Fibroblast of the conjunctiva (primary cell): ENCODE data around the gene BARX2.
A peak's percentile ranks its signal among the peaks of the same experiment; 100 is the strongest.
"Not testable (repeated sequence)": the region's sequence is repeated elsewhere in the genome, so short reads cannot be mapped to it uniquely, and the experiment has no call there.

Source experiments
- DNase-seq: peaks from one replicate; pipeline ENCODE4 v3.0.0-alpha.2; 2010; ENCODE audit warnings: low read depth

The BARX2 gene, protein sequence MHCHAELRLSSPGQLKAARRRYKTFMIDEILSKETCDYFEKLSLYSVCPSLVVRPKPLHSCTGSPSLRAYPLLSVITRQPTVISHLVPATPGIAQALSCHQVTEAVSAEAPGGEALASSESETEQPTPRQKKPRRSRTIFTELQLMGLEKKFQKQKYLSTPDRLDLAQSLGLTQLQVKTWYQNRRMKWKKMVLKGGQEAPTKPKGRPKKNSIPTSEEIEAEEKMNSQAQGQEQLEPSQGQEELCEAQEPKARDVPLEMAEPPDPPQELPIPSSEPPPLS

DNA sequence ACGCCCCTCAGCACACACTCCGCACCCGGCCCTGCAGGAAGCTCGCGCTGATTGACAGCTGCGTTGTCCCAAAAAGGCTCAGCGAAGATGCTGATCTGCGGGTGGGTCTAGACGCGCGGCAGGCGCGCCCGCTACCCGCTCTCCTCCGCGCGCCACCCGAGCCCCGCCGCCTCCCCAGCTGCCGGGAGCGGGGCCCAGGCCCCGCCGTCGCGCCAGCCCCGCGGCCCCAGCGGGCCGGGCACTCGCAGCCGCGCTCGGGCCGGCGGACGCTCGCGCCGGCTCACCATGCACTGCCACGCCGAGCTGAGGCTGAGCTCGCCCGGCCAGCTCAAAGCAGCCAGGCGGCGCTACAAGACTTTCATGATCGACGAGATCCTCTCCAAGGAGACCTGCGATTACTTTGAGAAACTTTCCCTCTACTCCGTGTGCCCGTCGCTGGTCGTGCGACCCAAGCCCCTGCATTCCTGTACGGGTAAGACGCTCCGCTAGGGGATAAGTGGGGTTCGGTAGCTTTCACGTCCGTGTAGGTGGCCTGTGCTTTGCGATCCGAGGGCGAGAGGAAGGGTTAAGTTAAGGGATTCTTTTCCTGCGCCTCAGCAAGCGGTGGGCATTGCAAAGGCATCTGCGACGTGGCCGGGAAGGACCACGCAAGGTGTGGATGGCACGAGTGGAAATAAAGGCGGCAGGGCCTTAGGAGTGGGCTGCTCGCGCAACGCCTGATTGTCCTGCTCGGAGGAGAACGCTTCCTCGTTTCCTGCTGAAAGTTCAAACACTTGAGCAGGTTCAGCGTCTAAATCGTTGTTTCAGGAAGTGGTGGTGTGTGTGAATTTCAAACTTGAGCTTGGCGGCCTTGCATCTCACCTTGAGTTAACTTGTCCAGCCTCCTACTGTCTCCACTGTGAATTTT is at the start of gene BARX2:
Gene BARX2, plus strand, starts transcription at position 98 of the 907 bp plus-strand sequence. Its CDS starts 188 bp downstream, at position 286.
- peak; percentile 23 for DNase-seq

- no peak for DNase-seq
Observed at GRCh38 chr11:129326921-129327320, 48.7 kb upstream of the BARX2 start.

DNA sequence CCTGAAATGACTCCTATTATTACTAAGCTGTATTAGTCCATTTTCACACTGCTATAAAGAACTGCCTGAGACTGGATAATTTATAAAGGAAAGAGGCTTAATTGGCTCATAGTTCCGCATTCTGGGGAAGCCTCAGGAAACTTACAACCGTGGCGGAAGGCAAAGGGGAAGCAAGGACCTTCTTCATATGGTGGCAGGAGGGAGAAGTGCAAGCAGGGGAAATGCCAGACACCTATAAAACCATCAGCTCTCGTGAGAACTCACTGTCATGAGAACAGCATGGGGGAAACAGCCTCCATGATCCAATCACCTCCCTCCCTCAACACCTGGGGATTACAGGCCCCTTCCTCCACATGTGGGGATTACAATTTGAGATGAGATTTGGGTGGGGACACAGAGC is 47.9 kb upstream of the BARX2 start:
- not testable (repeated sequence) for DNase-seq

DNA sequence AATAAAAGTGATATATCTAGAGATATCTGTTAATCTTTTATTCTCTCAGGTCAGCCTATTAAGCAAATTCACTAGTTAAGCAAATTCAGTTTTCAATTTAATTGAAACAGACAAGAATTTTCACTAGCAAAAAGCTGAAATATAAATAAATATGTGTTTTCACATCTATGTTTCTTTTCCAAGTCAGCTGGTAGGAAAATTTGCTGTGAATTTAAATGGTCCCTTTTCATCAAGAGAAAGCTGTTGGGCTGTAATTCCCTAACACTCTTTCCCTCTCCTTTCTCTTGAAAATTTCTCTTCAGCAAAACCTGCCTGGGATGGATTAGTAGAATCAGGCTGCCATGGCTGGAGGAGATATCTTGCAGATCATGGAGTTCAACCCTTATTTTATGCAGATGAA is 46.9 kb upstream of the BARX2 start:
- DNase-seq: no peak

- DNase-seq: no peak
Observed at GRCh38 chr11:129331217-129331616, 44.4 kb upstream of the BARX2 start.

- DNase-seq: peak; percentile 68
Observed at GRCh38 chr11:129331871-129332274, 43.8 kb upstream of the BARX2 start.

DNA sequence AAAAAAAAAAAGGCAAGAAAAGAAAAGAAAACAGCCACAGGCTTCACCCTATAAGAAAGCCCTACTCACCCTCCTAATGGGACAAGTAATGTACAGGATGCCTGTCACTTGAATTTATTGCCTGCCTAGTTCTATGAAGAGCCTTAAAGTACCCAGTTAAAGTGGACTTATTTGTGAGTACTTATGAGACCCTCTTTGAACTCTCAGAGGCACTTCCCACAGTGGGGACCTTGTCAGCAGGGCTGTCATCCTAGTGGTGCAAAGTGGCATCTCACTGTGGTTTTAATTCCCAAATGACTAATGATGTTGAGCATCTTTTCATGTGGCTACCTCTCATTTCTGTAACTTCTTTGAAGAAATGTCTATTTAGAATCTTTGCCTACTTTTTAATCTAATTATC is 41.8 kb upstream of the BARX2 start:
- DNase-seq: no peak

DNA sequence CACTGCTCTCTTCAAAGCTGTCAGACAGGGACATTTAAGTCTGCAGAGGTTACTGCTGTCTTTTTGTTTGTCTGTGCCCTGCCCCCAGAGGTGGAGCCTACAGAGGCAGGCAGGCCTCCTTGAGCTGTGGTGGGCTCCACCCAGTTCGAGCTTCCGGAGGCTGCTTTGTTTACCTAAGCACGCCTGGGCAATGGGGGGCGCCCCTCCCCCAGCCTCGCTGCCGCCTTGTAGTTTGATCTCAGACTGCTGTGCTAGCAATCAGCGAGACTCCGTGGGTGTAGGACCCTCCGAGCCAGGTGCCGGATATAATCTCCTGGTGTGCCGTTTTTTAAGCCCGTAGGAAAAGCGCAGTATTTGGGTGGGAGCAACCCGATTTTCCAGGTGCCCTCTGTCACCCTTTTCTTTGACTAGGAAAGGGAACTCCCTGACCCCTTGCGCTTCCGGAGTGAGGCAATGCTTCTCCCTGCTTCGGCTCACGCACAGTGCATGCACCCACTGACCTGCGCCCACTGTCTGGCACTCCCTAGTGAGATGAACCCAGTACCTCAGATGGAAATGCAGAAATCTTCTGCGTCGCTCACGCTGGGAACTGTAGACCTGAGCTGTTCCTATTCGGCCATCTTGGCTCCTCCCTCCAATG is 31.2 kb upstream of the BARX2 start:
- DNase-seq: not testable (repeated sequence)

DNA sequence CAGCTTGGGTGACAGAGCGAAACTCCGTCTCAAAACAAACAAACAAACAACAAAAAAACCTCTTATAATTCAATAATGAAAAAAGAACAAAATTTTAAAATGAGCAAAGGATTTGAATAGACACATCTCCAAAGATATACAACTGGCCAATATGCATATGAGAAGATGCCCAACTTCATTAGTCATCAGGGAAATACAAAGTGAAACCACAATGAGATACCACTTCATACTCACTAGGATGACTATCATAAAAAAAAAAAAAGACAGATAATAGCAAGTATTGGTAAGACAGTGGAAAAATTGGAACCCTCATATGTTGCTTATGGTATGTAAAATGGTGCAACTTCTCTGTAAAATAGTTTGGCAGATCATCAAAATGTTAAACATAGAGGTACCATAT is 28.7 kb upstream of the BARX2 start:
- DNase-seq: no peak

GRCh38 chr11:129348813-129349212 is 26.8 kb upstream of the BARX2 start:
- no peak for DNase-seq

DNA sequence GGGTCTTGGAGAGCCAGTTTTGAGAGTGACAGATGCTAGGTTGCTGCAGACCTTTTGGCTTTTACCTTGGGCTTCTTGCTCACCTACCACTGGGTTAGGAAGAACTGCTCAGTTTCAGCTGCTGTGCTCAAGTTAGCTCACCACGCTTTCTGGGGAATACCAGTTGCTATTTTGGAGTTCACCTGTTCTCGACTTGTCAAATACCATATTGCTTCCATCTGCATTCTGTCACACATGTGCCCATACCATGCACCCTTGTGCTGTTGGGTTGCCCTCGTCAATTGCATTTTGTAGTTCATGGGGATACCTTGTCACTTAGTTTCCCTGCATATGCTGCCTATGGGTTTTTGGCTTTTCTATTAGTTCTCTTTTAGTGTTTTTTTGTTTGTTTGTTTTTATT is 23.0 kb upstream of the BARX2 start:
- no peak for DNase-seq

GRCh38 chr11:129354691-129355090 is 21.0 kb upstream of the BARX2 start:
- no peak for DNase-seq

- no peak for DNase-seq
Observed at GRCh38 chr11:129359748-129360147, 15.9 kb upstream of the BARX2 start.

GRCh38 chr11:129364143-129364654 is 11.4 kb upstream of the BARX2 start:
- peak; percentile 75 for DNase-seq

DNA sequence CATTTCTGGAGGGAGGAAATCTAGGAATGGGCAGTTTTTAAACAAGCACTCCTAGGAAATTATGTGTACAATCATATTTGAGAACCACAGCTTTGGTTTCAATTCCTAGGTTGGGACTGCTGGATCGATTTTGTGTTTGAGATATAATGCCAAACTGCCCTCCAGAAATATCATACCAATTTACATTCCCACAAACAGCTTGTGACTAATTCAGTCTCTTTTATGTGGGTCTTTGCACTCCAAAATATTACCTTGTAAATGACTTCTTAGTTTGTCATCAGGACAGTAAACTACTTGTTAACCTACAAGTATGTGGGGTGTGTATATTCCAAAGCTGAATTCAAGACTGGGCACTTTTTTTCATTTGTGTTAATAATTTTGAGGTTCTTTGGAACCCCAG is 9.8 kb upstream of the BARX2 start:
- DNase-seq: no peak

GRCh38 chr11:129366737-129367597 is 8.7 kb upstream of the BARX2 start:
- DNase-seq: no peak

- no peak for DNase-seq
Observed at GRCh38 chr11:129368889-129369672, 6.6 kb upstream of the BARX2 start.

GRCh38 chr11:129370715-129371114 is 4.9 kb upstream of the BARX2 start:
- DNase-seq: no peak

DNA sequence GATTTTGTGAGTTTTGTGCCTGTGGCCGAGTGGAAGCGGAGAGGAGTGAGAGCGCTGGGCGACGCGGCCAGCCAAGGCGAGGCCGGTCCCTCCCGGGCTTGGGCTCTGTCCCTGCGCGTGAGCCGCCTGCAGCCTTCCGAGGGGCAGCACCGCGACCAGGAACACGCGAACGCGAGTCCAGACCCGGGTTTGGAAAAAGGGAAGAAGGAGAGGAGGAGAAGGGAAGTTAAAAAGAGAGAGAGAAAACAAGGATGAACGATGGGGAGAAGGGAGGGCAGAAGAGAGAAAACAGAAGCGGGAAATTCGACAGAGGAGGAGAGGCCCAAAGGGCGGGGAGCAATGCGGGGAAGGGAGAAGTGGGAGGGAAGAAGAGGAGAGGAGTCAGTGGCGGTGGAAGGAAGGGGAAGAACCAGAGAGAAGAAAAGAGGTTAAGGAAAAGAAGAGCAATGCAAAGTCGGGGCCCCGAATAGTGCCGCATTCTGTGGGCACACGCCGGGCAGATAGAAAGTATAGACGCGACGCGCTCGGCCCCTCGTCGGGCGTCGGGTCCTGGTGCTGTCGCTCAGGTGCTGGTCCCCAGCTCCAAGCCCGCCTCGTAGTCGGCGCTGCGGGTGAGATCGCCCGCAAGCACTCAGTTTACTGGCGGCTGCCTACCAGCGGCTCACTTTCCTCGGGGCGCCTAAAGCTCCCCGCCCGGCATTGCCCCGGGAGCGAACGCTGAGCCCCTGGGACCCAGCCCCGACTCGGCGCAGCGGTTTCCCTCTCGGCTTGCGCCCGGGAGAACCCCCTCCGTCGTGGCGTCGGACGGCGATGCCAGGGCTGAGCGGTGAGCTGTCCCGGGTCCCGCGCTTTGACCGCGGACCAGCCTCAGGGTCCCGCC is 2.8 kb upstream of the BARX2 start:
- no peak for DNase-seq

GRCh38 chr11:129373489-129373953 is 2.1 kb upstream of the BARX2 start:
- no peak for DNase-seq
